Measurements from ENCODE around the gene TLE4. TPM values are rescaled to one million over a fixed set of nuclear protein-coding genes. Genes with fewer than 3 reads are reported as not detected.

The TLE4 gene
- total RNA-seq, 4 donors from 2014 or later = 30.1 to 32.9 (median 30.7) TPM

DNA sequence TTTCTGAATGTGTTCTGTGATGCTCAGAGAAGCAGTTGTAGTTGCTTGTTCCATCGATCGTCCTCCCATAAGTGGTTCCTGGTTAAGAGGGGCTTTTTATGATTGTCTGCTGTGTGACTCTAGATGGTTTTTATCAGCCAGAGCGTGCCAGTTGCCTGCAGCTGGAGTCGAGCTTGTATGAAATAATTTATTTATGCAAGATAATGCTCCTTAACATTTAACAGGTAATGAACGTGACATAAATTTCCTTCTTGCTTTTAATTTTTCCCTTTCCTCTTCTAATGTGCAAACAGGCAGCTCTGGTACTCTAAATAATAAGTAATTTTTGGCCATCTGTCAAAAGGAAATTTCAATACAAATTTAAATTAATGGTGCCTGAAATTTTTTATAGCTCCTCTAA is 84.4 kb downstream of the TLE4 start:
- TF ChIP-seq, protein P1, sequence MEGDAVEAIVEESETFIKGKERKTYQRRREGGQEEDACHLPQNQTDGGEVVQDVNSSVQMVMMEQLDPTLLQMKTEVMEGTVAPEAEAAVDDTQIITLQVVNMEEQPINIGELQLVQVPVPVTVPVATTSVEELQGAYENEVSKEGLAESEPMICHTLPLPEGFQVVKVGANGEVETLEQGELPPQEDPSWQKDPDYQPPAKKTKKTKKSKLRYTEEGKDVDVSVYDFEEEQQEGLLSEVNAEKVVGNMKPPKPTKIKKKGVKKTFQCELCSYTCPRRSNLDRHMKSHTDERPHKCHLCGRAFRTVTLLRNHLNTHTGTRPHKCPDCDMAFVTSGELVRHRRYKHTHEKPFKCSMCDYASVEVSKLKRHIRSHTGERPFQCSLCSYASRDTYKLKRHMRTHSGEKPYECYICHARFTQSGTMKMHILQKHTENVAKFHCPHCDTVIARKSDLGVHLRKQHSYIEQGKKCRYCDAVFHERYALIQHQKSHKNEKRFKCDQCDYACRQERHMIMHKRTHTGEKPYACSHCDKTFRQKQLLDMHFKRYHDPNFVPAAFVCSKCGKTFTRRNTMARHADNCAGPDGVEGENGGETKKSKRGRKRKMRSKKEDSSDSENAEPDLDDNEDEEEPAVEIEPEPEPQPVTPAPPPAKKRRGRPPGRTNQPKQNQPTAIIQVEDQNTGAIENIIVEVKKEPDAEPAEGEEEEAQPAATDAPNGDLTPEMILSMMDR (IDR thresholded peaks at IDR 0.05) = no peak
- ATAC-seq (ENCODE audit: low FRiP score) = no peak

DNA sequence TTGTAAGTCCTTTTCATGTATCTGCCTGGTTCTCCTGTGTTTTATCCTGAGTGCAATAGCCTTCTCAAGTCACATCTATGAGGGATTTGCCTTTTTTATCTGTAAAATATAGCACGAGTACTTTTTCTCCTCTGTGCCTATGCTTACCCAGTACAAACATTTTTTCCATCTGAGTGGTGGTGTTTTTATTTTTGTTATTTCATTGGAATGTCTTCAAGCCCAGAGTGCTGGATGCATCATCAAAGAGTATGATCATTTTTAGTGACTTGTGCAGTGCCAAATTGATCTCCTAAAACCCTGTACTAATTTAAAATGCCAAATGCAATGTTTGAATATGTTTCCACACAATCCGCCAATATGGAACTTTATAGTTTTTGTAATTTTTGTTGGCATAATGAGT is 86.1 kb downstream of the TLE4 start:
- TF ChIP-seq, protein P1 (IDR thresholded peaks at IDR 0.05) = no peak
- DNase-seq (ENCODE audit: low spot score) (no peak), ATAC-seq (ENCODE audit: low FRiP score) (no peak)

More for the DNA sequence above, 84.4 kb downstream of the TLE4 start:
- DNase-seq (ENCODE audit: low spot score) = no peak

DNA sequence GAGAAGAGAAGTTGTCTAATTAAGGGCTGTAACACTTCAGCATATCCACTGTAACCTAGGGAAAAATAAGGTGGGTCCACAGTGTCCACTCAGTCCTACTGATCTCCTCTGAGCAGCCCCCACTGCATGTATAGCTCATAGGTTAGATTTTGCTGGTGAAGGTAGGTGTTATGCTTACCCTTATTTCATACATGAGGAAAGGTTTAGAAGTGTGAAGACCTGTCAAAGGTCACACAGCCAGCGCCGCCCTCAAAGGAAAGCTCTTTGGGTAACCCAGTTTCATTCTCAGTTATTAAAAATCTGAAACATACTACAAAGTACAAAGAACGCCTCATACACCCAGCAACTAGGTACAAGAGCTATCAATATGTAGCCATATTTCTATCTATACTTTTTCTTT is 87.2 kb downstream of the TLE4 start:
- TF ChIP-seq, protein P1 (IDR thresholded peaks at IDR 0.05) = no peak
- ATAC-seq (ENCODE audit: low FRiP score) (no peak), DNase-seq (ENCODE audit: low spot score) (no peak)

DNA sequence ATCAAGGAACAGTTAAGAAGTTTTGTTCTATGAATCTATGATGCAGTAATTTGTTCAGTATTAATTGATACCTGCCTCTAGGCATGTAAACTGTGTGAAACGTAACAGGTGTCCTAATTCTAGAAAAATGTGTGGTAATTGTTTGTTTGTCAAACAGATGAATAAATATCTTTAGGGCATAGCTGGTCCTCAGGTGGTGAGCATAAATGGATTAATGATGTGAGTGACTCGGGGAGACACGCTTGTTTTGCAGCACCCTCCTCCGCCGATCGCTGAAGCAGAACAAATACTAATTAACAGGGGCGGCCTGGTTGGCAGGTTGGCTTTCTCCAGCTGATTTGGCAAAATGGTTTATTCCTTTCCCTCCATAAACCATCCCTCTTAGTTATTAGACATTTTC is 88.8 kb downstream of the TLE4 start:
- ATAC-seq (ENCODE audit: low FRiP score) (no peak), DNase-seq (ENCODE audit: low spot score) (no peak)
- TF ChIP-seq, protein P1 (IDR thresholded peaks at IDR 0.05) = no peak

DNA sequence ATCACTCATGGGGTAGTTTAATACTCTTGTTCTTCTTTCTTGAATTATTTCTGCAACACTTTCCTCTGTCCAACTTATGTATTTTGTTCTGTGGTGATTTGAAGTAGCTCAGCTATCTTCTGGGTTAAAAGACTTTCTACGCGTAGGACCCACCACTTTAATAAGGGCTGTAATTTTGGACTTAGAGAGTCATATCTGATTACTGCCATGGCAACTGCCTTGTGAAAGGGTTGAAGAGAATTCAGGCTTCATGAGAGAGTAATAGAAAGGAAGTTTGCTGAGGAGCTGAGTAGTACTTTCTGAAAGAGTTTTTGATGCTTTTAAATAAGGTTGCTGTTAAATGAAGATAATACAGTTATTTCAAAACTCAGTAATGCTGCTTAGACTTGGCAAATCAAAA is 89.5 kb downstream of the TLE4 start:
- ATAC-seq (ENCODE audit: low FRiP score) = no peak
- no peak for DNase-seq (ENCODE audit: low spot score)
- TF ChIP-seq, protein P1 (IDR thresholded peaks at IDR 0.05) = no peak

DNA sequence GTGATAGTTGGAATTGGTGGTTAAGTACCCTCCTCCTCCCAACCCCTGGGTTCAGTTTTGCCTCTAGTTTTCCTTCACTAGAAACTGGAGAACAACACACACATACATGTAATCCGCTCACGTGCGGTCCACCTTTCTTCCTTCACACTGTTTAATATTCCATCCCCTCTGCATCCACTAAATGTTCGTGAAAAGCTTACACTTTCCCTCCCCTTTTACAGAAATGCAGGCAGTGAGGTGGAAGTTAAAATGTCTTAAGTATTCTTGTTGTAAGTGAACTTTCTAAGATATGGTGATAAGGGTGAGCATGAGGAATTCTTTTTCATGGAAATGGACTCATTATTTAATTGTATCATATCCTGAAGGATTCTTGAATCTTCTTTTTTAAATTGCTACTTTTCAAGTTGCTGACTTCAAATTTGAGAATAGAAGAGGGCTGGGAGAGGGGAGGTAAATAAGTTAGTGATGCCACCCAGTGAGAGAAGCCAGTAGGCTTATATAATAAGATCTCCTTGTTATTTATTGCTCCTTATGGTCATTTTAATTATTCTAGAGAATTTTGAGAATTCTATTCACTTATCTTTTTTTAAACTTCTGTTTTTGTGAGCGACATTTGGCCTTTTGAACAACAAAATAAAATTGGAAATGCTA is 90.2 kb downstream of the TLE4 start:
- TF ChIP-seq, protein P1 (IDR thresholded peaks at IDR 0.05) = no peak
- no peak for DNase-seq (ENCODE audit: low spot score)
- no peak for ATAC-seq (ENCODE audit: low FRiP score)

DNA sequence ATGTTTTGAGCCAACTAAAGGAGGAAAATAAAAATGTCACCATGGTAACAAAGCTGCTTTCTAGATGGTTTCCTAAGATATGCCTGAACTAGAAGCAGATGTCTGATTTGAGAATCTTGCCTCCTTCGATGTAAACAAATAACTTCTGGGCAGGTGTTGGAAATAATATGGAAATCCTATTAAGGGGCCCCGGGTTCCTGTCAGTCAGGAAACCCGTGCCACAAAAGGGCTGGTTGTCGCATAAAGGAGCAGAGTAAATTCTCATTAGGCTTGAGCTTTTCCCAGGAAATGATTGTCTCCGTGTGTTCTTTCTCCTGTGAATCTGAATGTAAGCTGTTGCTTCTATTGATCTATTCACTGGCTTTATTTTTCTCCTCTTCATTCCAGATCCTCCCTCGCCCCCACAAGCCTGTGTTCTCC is 90.8 kb downstream of the TLE4 start:
- TF ChIP-seq, protein P1 (IDR thresholded peaks at IDR 0.05) = no peak
- DNase-seq (ENCODE audit: low spot score) = no peak
- no peak for ATAC-seq (ENCODE audit: low FRiP score)
